Umbilical cord (tissue), 2 donors: Measurements from ENCODE around the gene GSK3A. TPM values are rescaled to one million over a fixed set of nuclear protein-coding genes. Genes with fewer than 3 reads are reported as not detected.

Experiments
- DNase-seq: peaks from one replicate; pipeline ENCODE4 v3.0.0-alpha.2; 2015; ENCODE audit warnings: low spot score
- total RNA-seq: library from RNA; depleted of rRNA; stranded (reverse); fragments of >200 nt; gene quantifications from one replicate; pipeline ENCODE4 v1.2.3, GENCODE V29; 2014; ENCODE audit warnings: low replicate concordance; ENCODE audit not compliant: insufficient read depth

The GSK3A gene
- total RNA-seq, 1 donor from 2014 or later, result 7.2 TPM

DNA sequence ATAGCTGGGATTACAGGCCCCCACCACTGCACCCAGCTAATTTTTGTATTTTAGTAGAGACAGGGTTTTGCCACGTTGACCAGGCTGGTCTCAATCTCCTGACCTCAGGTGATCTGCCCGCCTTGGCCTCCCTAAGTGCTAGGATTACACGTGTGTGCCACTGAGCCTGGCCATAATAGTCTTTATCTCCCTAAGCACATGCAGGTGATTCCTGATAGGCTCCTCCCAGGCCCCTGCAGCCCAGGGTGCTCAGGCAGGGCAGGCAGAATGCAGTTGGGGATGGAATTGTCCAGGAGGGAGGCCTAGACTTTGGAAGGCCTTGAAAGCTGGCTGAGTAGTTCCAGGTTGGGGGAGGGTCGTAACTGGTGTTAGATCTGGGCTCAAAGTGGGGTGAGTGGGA lies 13.8 kb downstream of the GSK3A start:
- no peak for DNase-seq

DNA sequence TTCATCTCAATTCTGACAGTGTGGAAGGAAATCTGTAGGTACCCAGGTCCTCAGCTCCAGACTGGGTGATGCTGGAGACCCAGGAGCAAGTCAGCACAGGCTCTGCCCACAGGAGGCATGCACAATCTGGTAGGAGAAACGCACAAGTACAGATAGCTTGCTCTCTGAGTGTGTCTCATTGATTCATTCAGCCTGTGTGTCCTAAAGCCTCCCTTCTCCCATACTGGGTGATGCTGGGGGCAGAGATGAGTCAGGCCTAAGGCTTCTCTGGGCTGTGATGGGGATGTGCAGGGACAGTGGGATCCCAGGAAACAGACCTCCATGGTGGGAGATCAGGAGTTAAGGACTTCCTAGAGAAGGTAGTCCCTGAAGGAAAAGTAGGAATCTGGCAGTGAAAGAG lies 15.5 kb downstream of the GSK3A start:
- DNase-seq, result no peak

DNA sequence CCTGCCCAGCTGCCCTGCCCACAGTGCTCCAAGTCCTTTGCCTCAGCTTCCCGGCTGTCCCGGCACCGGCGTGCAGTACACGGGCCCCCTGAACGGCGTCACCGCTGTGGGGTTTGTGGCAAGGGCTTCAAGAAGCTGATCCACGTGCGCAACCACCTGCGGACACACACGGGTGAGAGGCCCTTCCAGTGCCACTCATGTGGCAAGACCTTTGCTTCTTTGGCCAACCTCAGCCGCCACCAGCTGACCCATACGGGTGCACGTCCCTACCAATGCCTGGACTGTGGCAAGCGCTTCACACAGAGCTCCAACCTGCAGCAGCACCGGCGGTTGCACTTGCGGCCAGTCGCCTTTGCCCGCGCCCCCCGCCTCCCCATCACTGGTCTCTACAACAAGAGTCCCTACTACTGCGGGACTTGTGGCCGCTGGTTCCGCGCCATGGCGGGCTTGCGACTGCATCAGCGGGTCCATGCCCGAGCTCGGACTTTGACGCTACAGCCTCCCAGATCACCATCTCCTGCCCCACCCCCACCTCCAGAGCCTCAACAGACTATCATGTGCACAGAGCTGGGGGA lies 16.6 kb downstream of the GSK3A start:
- DNase-seq, result no peak

DNA sequence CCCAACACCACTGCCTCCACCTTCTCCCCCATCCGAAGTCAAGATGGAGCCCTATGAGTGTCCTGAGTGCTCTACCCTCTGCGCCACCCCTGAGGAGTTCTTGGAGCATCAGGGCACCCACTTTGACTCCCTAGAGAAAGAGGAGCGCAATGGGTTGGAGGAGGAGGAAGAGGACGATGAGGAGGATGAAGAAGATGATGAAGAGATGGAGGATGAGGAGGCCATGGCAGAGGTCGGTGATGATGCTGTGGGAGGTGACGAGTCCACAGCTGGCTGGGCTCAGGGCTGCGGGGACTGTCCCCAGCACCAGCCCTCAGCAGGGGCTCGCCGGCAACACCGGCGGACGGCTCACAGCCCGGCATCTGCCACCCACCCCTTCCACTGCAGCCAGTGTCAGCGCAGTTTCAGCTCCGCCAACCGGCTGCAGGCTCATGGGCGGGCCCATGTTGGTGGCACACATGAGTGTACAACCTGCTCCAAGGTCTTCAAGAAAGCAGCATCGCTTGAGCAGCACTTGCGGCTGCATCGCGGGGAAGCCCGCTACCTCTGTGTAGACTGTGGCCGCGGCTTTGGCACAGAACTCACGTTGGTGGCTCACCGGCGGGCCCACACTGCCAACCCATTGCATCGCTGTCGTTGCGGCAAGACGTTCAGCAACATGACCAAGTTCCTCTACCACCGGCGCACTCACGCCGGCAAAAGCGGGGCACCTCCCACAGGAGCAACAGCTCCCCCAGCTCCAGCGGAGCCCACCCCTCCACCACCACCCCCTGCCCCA lies 17.3 kb downstream of the GSK3A start:
- DNase-seq, result no peak

DNA sequence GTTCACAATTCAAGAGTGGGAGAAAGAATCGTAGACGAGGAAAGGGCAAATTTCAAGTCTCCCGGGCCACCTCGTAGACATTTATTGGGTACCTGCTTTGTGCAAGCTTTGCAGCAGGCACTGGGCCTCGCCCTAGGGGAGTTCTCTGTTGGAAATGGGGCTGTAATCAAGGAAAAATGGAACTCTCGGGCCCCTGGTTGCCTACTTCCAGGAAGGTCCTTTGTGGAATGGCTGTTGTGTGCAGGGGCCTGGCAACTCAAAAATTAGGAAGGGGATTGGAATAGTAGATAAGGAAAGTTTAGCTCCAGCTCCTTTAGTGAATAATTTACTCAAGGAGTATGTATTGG lies 21.7 kb downstream of the GSK3A start:
- DNase-seq, result no peak

DNA sequence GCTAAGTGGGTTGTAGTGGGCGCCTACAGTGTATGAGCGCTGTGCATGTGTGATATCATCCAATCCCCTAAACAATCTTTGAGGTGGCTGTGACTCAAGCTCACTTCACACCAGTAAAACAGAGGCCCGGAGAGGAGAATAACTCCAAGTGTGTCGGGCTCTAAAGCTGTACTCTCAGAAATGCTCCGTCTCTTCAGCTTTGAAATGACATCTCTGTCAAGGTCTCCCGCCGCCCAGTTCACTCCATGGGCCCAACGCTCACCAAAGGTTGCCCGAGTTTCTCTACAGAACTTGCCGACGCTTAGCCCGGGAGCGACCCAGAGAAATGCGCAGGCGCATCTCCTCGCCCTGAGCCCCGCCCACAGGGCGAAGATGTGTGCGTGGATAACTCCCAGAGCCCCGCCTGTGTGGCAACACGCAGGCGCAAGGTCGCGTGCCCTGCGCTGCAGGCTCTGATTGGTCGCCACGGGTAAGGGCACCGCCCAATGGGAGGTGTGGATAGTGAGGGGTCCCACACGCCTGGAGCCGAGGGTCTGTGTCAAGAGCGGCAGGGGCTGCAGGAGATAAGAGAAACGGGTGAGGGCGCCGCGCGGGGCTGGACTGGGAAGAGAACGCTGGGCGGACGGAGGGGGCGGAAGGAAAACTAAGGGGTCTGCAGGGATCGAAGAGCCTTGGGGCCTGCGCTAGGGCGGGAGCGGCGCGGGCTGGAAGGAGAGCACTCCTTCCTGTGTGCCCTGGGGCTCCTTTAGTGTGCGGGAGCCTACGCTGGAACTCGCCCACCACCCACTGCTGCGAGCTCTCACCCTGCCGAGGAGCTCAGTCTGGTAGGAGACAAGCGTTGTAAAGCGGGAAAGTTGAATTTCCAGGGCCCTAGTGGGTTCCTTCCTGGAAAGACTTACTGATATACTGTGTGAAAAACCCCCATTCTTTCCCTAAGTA lies 22.3 kb downstream of the GSK3A start, which contains the start of gene ZNF526:
Gene ZNF526 (plus strand): TSS at position 501 of the 939 bp plus-strand sequence. CDS start 4,092 bp downstream, outside the sequence.
- peak; percentile 99 for DNase-seq

DNA sequence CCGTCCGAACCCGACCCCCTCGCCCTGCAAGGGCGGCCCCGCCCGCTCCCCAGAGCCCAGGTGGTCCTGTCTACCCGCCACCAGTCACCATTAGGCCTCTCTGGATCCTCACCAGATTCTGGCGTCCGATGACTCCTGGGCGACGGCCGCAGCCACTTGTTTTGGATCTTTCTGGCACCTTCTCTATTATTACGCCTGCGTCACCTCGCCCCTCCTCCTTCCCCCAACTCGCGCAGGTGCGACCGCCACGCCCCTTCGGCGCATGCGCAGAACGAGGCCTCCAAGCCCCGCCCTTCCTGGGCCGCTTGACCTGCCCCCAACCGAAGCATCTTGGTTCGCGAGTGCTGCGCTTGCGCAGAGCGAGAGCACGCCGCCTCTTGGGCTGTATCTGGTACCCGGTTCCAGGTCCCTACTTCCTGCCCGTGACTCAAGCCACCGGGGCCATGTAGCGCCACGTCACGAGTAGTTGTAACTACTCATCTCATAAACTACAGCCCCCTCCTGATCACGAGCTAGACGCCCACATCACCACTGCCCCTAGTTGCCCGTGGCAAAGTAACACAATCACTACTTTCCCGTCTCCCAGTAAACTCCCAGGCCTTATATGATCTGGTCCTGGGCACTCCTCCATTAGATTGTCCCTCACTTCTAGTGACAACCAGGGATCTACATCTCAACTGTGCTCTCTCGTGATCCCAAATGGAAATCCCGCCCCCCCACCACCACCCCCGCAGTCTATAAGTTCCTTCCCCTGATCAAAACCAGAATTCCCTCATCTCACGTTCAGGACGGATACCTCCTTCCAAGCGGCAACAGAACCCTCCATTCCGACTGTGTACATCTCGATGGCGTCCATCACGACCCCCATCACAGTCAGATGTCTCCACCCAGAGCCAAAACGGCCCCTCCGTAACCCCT lies 24.6 kb downstream of the GSK3A start, which contains the start of gene DEDD2:
Gene DEDD2 (minus strand): TSS at position 158 of the 918 bp plus-strand sequence. CDS start 670 bp downstream, outside the sequence.
- DNase-seq, result peak; percentile 97

DNA sequence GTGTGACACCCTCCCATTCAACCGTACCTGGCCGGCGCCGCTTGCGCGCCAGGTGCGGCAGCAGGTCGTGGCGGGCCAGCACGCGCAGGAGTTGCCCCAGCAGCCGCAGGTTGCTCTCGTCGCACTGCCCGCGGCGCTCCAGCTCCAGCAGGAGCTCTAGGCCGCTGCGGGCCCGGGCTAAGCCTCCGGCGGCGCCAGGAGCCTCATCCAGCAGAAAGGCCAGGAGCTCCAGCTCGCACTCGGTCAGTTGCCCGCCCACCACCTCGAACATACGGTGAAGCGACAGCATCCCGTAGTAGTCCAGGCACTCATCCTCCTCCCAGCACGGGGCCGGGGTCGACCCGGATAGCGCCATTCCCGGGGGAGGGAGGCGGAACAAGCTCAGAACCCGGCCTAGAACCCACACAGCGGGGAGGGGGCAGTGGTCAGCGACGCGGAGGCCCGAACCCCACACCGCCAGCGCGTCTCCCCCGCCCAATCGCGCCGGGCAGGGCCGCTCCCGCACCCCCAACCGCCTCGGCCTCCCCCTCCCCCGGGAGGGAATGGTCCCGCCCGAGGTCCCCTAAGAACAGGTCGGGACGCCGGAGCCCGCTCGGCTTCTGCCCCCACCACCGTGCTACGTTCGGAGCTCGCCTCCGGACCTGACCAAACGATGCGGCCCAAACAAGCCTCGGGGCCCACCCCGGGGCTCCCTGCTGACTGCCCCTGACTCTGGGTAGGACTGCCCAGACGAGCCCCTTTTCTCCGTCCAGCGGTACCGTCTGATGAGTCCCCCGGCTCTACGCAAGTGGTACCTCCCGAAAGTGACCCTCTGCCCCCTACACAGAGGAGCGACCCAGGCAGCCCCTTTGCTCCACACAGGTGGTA lies 25.5 kb downstream of the GSK3A start:
- DNase-seq, result peak; percentile 31

DNA sequence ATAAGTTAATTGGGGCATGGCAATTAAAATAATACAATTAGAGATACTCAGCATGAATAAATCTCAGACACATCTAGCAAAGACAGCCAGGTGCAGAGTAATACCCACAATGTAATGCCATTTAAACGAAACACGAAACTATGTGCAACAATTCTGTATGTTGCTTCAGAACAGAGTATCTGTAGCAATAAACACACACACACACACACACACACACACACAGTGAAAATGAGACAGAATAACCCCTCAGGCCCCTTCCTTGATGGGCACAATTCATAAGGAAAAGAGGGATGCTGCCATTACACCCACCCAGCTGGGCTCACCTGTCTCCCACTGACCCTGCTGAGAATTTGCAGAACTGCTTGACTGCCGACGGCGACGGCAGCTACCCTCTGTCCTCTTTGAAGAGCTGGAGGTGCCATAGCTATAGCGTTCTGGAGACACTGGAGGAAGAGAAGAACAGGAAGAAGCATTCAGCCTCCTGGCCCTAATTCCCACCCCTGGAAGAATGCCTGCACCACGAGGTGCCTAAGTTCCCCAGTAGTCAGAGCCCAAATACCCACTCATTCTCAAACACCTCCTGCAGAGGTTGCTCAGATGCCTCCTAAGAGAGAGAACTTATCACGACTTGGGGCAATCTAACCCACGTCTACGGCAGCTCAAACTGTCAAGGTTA lies 27.5 kb downstream of the GSK3A start:
- no peak for DNase-seq

DNA sequence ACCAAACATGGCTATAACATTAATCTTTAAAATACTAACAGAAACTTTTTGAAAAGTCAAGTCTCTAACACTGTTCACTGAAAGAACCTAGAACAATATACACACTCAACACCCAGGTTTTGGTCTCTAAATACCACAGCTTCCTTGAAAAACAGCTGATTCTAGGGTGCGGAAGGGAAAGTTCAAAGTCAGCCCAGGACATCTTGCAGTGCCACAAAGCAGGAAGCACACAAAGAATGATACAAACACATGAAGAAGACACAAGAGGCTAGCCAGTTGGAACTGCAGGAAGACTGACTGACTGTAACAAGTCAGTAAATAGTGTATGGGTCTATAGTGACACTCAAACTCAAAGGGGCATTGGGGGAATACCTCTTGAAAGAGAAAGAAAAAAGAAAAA lies 29.5 kb downstream of the GSK3A start:
- DNase-seq, result no peak

DNA sequence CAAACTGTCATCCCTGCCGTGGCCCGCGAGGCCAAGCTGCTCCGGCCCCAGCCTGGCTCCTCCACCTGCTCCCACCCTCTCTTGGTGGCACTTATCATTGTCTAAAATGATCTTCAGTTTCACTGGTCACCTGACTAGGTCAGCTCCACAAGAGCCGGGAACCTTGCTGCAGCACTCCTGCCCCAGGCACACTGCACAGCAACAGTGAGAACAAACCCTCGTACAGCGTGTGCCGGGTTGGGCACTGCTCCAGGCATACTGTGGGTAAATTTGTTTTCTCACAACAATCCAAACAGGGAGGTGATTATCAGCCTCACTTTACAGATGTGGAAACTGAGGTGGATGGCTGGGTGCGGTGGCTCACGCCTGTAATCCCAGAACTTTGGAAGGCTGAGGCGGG lies 33.8 kb downstream of the GSK3A start:
- no peak for DNase-seq

DNA sequence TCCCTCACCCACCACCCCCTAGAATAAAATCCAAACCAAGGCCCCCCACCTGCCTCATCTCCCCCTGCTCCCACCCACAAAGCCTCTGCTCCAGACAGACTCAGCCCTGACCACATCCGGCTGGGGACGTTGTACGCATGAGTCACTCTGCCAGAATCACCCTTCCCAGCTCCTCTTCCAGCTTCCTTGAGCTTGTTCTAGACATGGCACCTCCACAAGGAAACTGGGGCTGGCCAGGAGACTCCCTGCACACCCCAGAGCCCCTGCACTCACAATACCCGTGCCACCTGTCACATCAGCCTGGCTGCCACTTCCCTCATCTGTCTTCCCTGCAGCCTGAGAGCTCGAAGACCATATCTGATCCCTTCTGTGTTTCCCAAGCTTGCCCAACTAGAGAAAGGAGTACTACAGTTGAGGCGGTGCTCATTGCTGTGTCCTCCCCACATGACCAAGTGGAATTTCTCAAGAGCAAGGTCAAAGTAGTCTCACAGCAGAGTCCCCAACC lies 34.6 kb downstream of the GSK3A start:
- DNase-seq, result no peak

DNA sequence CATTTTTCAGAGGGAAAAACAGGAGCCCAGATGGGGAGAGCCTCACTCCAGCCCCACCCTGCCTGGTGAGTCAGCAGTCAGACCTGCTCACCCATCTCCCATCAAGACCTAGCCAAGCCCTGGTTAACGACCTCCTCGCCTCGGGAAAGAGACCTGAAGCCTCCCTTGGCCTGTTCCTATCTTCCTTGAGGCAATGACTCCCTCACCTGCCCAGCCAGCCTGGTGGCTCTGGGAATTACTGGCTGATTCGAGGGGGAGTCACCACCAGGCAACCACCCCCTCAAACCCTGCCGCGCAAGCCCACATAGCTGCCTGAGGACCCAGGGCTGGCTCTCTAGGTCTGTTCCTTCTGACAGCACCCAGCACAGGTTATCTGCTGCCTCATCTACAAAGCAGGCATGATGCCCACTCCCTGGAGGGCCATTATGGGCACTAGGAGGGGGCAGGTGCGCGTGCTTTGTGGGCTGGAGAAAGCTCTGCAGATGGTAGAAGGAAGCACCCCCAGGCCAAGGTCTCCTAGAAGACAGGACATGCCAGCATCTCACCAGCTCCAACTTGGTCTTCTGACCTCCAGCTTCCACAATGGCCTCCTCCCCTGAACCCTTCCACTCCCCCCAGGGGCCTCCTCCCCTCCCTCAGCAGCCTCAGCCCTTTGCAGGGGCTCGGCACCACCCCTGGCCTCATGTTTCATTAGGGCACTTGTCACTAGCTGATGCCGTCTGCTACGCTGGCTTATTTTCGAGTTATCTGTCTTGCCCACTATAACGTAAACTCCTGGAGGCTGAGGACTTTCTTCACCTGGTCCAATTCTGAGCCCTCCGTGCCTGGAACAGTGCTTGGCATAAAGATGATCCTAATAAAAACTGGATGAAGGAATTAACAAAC lies 35.3 kb downstream of the GSK3A start:
- DNase-seq, result no peak

DNA sequence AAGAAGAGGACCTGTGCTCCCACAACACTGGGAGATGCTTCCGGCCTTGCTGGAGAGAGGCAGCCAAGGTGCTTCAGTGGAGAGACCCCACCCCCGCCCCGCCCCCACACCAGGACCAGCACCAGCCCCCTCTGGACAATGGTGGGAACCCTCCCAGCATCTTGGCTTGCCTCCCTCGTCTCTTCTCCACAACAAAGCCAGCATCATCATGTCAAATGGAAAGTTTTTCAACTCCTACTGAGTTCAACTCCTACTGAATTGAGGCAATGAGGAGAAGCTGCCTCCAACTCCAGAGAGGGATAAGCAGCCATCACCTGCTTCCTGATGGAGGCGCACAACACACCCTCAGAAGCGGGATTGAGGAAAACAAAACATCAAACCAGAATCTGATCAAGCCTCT lies 37.7 kb downstream of the GSK3A start:
- DNase-seq, result no peak

DNA sequence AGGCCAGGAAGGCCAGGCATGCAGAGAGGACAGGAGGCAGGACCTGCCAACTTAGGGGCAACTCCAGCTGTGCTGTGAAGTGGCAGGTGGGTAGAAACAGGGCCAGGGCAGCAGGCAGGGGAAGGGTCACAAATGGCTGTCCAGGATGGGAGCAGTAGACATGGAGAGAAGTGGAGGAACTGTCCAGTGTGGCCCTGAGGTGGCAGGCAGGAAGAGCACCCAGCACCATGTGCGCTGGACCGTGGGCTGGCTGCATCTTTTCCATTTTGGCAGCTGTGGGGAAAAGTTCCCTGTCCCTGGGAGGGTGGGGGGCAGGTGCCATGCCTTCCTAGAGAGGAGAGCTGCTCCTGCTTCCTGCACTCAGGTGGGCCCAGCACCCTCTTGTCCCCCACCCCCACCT lies 38.7 kb downstream of the GSK3A start:
- DNase-seq, result no peak

DNA sequence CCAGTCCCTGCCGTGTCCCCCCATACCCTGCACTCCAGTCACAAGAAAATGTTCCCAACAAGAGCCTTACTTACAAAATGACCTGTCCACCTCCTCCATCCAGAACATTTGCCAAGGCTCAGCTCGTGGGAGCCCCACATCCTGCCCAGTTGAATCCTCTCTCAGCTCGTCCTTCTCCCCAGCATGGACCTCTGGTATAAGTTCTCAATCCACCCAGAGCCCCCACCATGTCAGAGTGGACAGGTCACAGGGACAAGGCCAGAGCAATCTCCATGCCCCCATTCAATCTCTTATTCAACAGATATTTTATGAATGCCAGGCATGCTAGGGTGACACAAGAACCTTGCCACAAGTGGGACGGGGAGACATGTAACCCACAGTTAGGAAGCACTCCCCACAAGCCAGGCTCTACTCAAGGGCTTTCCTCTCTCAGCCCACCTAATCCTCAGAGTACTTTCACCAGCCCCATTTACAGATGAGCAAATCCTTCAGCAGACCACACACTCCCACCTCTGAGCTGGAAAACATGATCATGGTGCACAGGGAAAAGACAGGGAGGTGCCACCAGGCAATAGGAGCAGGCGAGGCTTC lies 40.0 kb downstream of the GSK3A start:
- DNase-seq, result no peak

DNA sequence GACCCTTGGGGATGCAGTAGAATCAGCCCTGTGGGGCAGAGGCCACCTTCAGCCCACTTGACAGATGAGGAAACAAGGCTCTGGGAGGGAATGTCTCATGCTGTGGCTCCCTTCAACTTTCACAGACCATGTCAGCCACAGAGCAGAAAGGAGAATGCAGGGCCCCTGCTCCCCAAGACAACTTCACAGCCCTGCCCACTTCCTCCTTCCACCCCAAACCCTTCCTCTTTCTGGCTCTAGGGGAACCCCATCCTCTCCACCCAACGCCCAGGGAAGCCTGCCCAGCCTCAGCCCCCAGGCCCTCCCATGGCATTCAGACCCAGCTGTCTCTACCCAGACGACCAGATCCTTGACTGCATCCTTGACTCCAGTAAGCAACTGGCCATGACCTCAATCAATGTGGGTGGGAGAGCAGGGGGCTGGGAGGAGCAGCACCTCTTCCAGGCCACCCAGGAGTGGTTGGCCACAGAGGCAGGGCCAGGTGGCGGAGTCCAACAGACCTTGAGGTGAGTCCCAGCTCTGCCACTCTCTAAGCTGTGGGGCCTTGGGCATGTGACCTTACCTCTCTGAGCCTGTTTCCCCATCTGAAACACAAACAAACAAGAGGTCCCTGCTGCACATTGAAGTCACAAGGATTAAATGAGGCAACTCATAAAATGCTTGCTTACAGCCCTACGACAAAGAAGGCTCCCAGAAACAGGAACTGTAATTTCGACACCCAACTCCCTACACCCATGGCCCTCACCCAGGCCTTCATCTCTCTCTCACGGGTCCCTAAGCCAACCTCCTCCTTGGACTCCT lies 40.7 kb downstream of the GSK3A start:
- peak; percentile 22 for DNase-seq
